CD14-positive monocyte (primary cell): Measurements from ENCODE around the gene CALCA. TPM values are rescaled to one million over a fixed set of nuclear protein-coding genes. Genes with fewer than 3 reads are reported as not detected.

ENCODE experiments used
- DNase-seq, 3 donors: peaks; one replicate each; pipeline ENCODE4 v3.0.0-alpha.2; 2011 to 2022
- H2AFZ ChIP-seq: 2 replicates; pipeline ENCODE4 v1.6.0; 2012; ENCODE audit warnings: mild to moderate bottlenecking, low read depth, low read length, inconsistent platforms; ENCODE audit not compliant: insufficient read depth, poor library complexity, severe bottlenecking
- H3K27ac ChIP-seq, 2 donors: 1 replicate in 1 of 2; 2 replicates in 1 of 2; pipeline ENCODE4 v1.5.1; 2012 to 2013; ENCODE audit warnings: low read length in 2 of 2, control low read depth in 1 of 2, inconsistent platforms in 1 of 2, low read depth in 1 of 2, mild to moderate bottlenecking in 1 of 2
- H3K27me3 ChIP-seq, 2 donors: one replicate each; pipeline versions ENCODE4 v1.6.0 to v1.6.1; 2011 to 2013; ENCODE audit warnings: low read length in 2 of 2; ENCODE audit not compliant: control insufficient read depth in 2 of 2, insufficient read depth in 2 of 2
- H3K36me3 ChIP-seq, 2 donors: replicated peaks in 1 of 2; 1 replicate in 1 of 2; 2 replicates in 1 of 2; pipeline versions ENCODE4 v1.5.1 to v1.6.1; 2012 to 2013; ENCODE audit warnings: low read length in 2 of 2, control low read depth in 1 of 2, inconsistent platforms in 1 of 2, mild to moderate bottlenecking in 1 of 2; ENCODE audit not compliant: insufficient read depth in 2 of 2, control insufficient read depth in 1 of 2
- H3K4me1 ChIP-seq, 2 donors: 1 replicate in 1 of 2; 2 replicates in 1 of 2; pipeline versions ENCODE4 v1.5.1 to v1.6.1; 2012 to 2013; ENCODE audit warnings: low read length in 2 of 2, control low read depth in 1 of 2, inconsistent platforms in 1 of 2, mild to moderate bottlenecking in 1 of 2, moderate library complexity in 1 of 2; ENCODE audit not compliant: insufficient read depth in 2 of 2, control insufficient read depth in 1 of 2
- H3K4me2 ChIP-seq: replicated peaks from 2 replicates; pipeline ENCODE3; 2012; ENCODE audit warnings: low read length, moderate library complexity, mild to moderate bottlenecking; ENCODE audit not compliant: poor library complexity, severe bottlenecking; ENCODE audit errors: extremely low read depth
- H3K4me3 ChIP-seq, 3 experiments: fragments of 200-600 bp in 1 of 3; sonication (generic) in 1 of 3; replicated peaks in 1 of 3; 1 replicate in 2 of 3; 2 replicates in 1 of 3; pipeline ENCODE4 v1.5.1; 2011 to 2013; ENCODE audit warnings: low read length in 3 of 3, mild to moderate bottlenecking in 3 of 3, control low read depth in 2 of 3, low read depth in 2 of 3, inconsistent platforms in 1 of 3, moderate library complexity in 1 of 3
- H3K79me2 ChIP-seq: 2 replicates; pipeline ENCODE4 v1.6.0; 2012; ENCODE audit warnings: mild to moderate bottlenecking, control low read depth, inconsistent platforms, low read length, moderate library complexity; ENCODE audit not compliant: insufficient read depth
- H3K9ac ChIP-seq: 2 replicates; pipeline ENCODE4 v1.6.0; 2017; ENCODE audit warnings: low read length, mild to moderate bottlenecking; ENCODE audit not compliant: insufficient read depth, poor library complexity, severe bottlenecking
- H3K9me3 ChIP-seq, 2 donors: replicated peaks in 1 of 2; 1 replicate in 1 of 2; 2 replicates in 1 of 2; pipeline versions ENCODE4 v1.5.1 to v1.6.1; 2012 to 2013; ENCODE audit warnings: low read length in 2 of 2, control low read depth in 1 of 2; ENCODE audit not compliant: control insufficient read depth in 1 of 2, insufficient read depth in 1 of 2
- H4K20me1 ChIP-seq: 2 replicates; pipeline ENCODE4 v1.6.0; 2012; ENCODE audit warnings: mild to moderate bottlenecking, low read length, control low read depth, moderate library complexity; ENCODE audit not compliant: insufficient read depth
- H3K27ac Mint-ChIP-seq, 7 donors: one replicate each; pipeline ENCODE4 v1.8.0; 2020; ENCODE audit warnings: mild to moderate bottlenecking in 7 of 7, mixed read lengths in 7 of 7, moderate library complexity in 6 of 7, inconsistent platforms in 2 of 7
- H3K27me3 Mint-ChIP-seq, 3 donors: one replicate each; pipeline ENCODE4 v1.8.0; 2021 to 2022; ENCODE audit warnings: low read depth in 3 of 3, mild to moderate bottlenecking in 3 of 3, mixed read lengths in 3 of 3, moderate library complexity in 3 of 3, inconsistent platforms in 1 of 3
- H3K36me3 Mint-ChIP-seq, 2 donors: one replicate each; pipeline ENCODE4 v1.8.0; 2020; ENCODE audit warnings: mixed read lengths in 2 of 2, inconsistent platforms in 1 of 2, mild to moderate bottlenecking in 1 of 2
- H3K4me1 Mint-ChIP-seq: one replicate; pipeline ENCODE4 v1.8.0; 2020; ENCODE audit warnings: mild to moderate bottlenecking, mixed read lengths
- H3K4me3 Mint-ChIP-seq, 2 donors: one replicate each; pipeline ENCODE4 v1.8.0; 2020; ENCODE audit warnings: mild to moderate bottlenecking in 2 of 2, mixed read lengths in 2 of 2, moderate library complexity in 1 of 2
- H3K9me3 Mint-ChIP-seq, 7 donors: one replicate each; pipeline ENCODE4 v1.8.0; 2020 to 2022; ENCODE audit warnings: mixed read lengths in 7 of 7, mild to moderate bottlenecking in 6 of 7, moderate library complexity in 6 of 7, inconsistent platforms in 2 of 7
- CTCF ChIP-seq: fragments of 200-600 bp; IDR thresholded peaks from one replicate; pipeline ENCODE4 v1.8.0; 2022; ENCODE audit warnings: antibody characterized with exemption, mild to moderate bottlenecking
- WGBS: methylation state at CpG from one replicate; pipeline ENCODE4 v1.1.5; 2013; ENCODE audit warnings: missing lambda C conversion rate; ENCODE audit not compliant: insufficient coverage; 5-methylcytosine and 5-hydroxymethylcytosine counted together
- intact Hi-C, 2 donors: fragments of 100-400 bp; cut with micrococcal nuclease; formaldehyde crosslinking; loops; one replicate each; pipeline versions ENCODE4 v1.15.0 to v1.15.1; 2023
- polyA plus RNA-seq, 3 donors: library from polyadenylated mRNA; depleted of rRNA in 1 of 3; unstranded in 2 of 3; stranded (reverse) in 1 of 3; fragments of 300-500 nt in 2 of 3; fragments of >200 nt in 1 of 3; fragmentation: Illumina TruSeq in 2 of 3; gene quantifications; 1 replicate in 2 of 3; 2 replicates in 1 of 3; pipeline ENCODE4 v1.2.3, GENCODE V29; 2012 to 2021

The CALCA gene
- polyA plus RNA-seq, 3 donors, result not detected

- H3K27me3 Mint-ChIP-seq, result peaks cover under 1 to 9% (median 5%) of the 10 kb centered on the region in 3 donors
- 65% methylated on average over 2 of the region's 4 CpGs for WGBS
- no peak overlapping the region for H3K27ac ChIP-seq
- H3K4me1 Mint-ChIP-seq, result no peaks in the 10 kb centered on the region
- TF ChIP-seq CTCF, result no peak
- no peaks in the 10 kb centered on the region for H4K20me1 ChIP-seq
- peaks cover 0 to 2% of the 10 kb centered on the region in 2 donors for H3K27me3 ChIP-seq
- H3K4me1 ChIP-seq, result no peaks in the 10 kb centered on the region
- no peak overlapping the region for H3K4me3 Mint-ChIP-seq
- peaks cover 0 to 5% (median 0%) of the 10 kb centered on the region in 7 donors for H3K9me3 Mint-ChIP-seq
- no peak overlapping the region for H3K4me2 ChIP-seq
- H3K36me3 Mint-ChIP-seq, result no peaks in the 10 kb centered on the region
- no peaks in the 10 kb centered on the region for H3K9me3 ChIP-seq
- no peak overlapping the region for H2AFZ ChIP-seq
- no peak overlapping the region for H3K9ac ChIP-seq
- no peak overlapping the region for H3K27ac Mint-ChIP-seq
- no peak for DNase-seq
- H3K36me3 ChIP-seq, result no peaks in the 10 kb centered on the region
- H3K4me3 ChIP-seq, result no peak overlapping the region
- intact Hi-C loops, result no loop called here
- no peaks in the 10 kb centered on the region for H3K79me2 ChIP-seq
These were observed 22.6 kb downstream of the CALCA start for GRCh38 chr11:14949437-14950147.

- peaks cover 0 to 8% of the 10 kb centered on the region in 2 donors for H3K9me3 ChIP-seq
- Mint-ChIP-seq H3K4me1 (no peaks in the 10 kb centered on the region), H3K4me3 (no peak overlapping the region), H3K36me3 (no peaks in the 10 kb centered on the region), H3K27ac (no peak overlapping the region), H3K27me3 (peaks cover 2 to 8% (median 5%) of the 10 kb centered on the region in 3 donors), H3K9me3 (peaks cover 0 to 20% (median 14%) of the 10 kb centered on the region in 7 donors)
- DNase-seq, result no peak
- no peak overlapping the region for H3K27ac ChIP-seq
- H3K4me2 ChIP-seq, result no peak overlapping the region
- H4K20me1 ChIP-seq, result no peaks in the 10 kb centered on the region
- WGBS, result no CpG with 5 or more reads among the region's 3 CpGs
- H3K9ac ChIP-seq, result no peak overlapping the region
- no peak overlapping the region for H2AFZ ChIP-seq
- H3K79me2 ChIP-seq, result no peaks in the 10 kb centered on the region
- no peak overlapping the region for H3K4me3 ChIP-seq
- no peaks in the 10 kb centered on the region for H3K4me1 ChIP-seq
- no peak for TF ChIP-seq CTCF
- H3K36me3 ChIP-seq, result no peaks in the 10 kb centered on the region
- intact Hi-C loops, result no loop called here
- peaks cover 0 to 2% of the 10 kb centered on the region in 2 donors for H3K27me3 ChIP-seq
These were observed 29.4 kb downstream of the CALCA start for GRCh38 chr11:14942745-14943144.
